ENCODE results near the gene HIPK2.
A peak's percentile ranks its signal among the peaks of the same experiment; 100 is the strongest.

The HIPK2 gene

GRCh38 chr7:139731802-139732470, 45.9 kb downstream of the HIPK2 start:
- Mint-ChIP-seq H3K36me3 (peaks cover 8% of the 10 kb centered on the region), H3K4me1 (peaks cover 33% of the 10 kb centered on the region), H3K4me3 (peak overlapping the region; percentile 49), H3K27me3 (no peaks in the 10 kb centered on the region), H3K27ac (peak overlapping the region; percentile 91), H3K9me3 (no peaks in the 10 kb centered on the region)
- ATAC-seq (ENCODE audit: low read depth) (no peak), DNase-seq (ENCODE audit: low spot score in 2 of 2) (no peak)

- H3K27ac Mint-ChIP-seq, result peak overlapping the region; percentile 91
- no peaks in the 10 kb centered on the region for H3K9me3 Mint-ChIP-seq
- no peaks in the 10 kb centered on the region for H3K27me3 Mint-ChIP-seq
- DNase-seq (ENCODE audit: low spot score in 2 of 2), result peak; percentile 35 to 62
- H3K4me3 Mint-ChIP-seq, result peak overlapping the region; percentile 49
- peaks cover 37% of the 10 kb centered on the region for H3K4me1 Mint-ChIP-seq
- peaks cover 11% of the 10 kb centered on the region for H3K36me3 Mint-ChIP-seq
- peak; percentile 95 for ATAC-seq (ENCODE audit: low read depth)
These were observed 46.8 kb downstream of the HIPK2 start for GRCh38 chr7:139730746-139731612.

- no peaks in the 10 kb centered on the region for H3K9me3 Mint-ChIP-seq
- DNase-seq (ENCODE audit: low spot score in 2 of 2), result no peak
- peaks cover 42% of the 10 kb centered on the region for H3K4me1 Mint-ChIP-seq
- no peak for ATAC-seq (ENCODE audit: low read depth)
- no peak overlapping the region for H3K4me3 Mint-ChIP-seq
- no peaks in the 10 kb centered on the region for H3K27me3 Mint-ChIP-seq
- H3K36me3 Mint-ChIP-seq, result peaks cover 11% of the 10 kb centered on the region
- peak overlapping the region; percentile 91 for H3K27ac Mint-ChIP-seq
These were observed 49.6 kb downstream of the HIPK2 start for GRCh38 chr7:139728203-139728602.

DNA sequence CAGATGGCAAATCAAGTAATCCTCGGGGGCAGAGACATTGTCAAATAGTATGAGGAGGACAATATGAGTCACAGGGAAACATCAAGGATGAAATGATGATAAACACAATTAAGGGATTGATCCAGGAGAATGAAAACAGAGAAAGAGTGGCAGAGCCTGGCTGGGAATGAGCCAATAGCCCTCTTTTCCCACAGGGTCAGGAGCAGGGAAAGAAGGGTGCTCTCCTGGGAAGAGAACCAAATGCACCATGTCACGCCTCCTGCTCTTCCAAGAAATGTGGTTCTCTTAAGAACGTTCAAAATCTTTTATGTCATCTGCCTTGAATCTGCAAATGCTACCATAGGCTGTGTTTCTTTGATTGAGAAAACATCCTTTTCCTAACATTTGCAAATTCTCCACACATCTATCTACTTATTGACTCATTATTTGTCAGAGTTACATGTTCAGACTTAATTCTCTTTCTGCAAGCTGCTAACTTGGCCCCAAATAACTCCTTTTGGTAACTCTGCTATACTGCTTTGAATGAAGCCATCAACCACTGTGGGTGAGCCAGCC, 50.6 kb downstream of the HIPK2 start:
- Mint-ChIP-seq H3K4me3 (no peak overlapping the region), H3K27ac (peak overlapping the region; percentile 91), H3K27me3 (no peaks in the 10 kb centered on the region), H3K9me3 (no peaks in the 10 kb centered on the region), H3K4me1 (peaks cover 40% of the 10 kb centered on the region), H3K36me3 (peaks cover 11% of the 10 kb centered on the region)
- DNase-seq (ENCODE audit: low spot score in 2 of 2) (no peak), ATAC-seq (ENCODE audit: low read depth) (no peak)

DNA sequence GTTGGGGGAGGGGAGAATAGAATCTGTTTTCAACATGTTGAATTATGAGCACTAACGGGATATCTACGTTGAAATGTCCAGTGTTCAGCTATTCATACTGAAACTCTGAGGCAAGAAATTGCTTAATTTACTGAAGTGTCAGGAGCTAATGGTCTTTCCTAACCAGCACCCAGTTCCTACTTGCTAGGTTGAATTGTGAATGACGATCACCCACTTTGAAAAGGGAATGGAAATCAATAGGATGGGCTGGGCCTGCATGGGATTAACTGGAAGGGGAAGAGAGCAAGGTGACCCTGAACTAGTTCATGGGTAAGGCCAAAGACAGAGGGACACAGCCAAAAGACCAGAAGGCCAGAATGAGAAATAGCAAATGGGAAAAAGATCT, 51.3 kb downstream of the HIPK2 start:
- no peak for ATAC-seq (ENCODE audit: low read depth)
- H3K4me3 Mint-ChIP-seq, result peak overlapping the region; percentile 36
- H3K27me3 Mint-ChIP-seq, result no peaks in the 10 kb centered on the region

GRCh38 chr7:139725858-139726484, 51.8 kb downstream of the HIPK2 start:
- Mint-ChIP-seq H3K27me3 (no peaks in the 10 kb centered on the region), H3K4me1 (peaks cover 30% of the 10 kb centered on the region), H3K36me3 (peaks cover 11% of the 10 kb centered on the region), H3K9me3 (no peaks in the 10 kb centered on the region), H3K27ac (peak overlapping the region; percentile 91), H3K4me3 (peak overlapping the region; percentile 69)
- DNase-seq (ENCODE audit: low spot score in 2 of 2) (no peak), ATAC-seq (ENCODE audit: low read depth) (peak; percentile 50)

More for the DNA sequence above, 51.3 kb downstream of the HIPK2 start:
- no peak for DNase-seq (ENCODE audit: low spot score in 2 of 2)
- peaks cover 11% of the 10 kb centered on the region for H3K36me3 Mint-ChIP-seq
- H3K27ac Mint-ChIP-seq, result peak overlapping the region; percentile 91
- H3K9me3 Mint-ChIP-seq, result no peaks in the 10 kb centered on the region
- H3K4me1 Mint-ChIP-seq, result peaks cover 35% of the 10 kb centered on the region

- H3K27ac Mint-ChIP-seq, result peak overlapping the region; percentile 91
- H3K36me3 Mint-ChIP-seq, result peaks cover 11% of the 10 kb centered on the region
- no peaks in the 10 kb centered on the region for H3K9me3 Mint-ChIP-seq
- DNase-seq (ENCODE audit: low spot score in 2 of 2) (peak; percentile 43 to 50), ATAC-seq (ENCODE audit: low read depth) (peak; percentile 79)
- peaks cover 30% of the 10 kb centered on the region for H3K4me1 Mint-ChIP-seq
- H3K27me3 Mint-ChIP-seq, result no peaks in the 10 kb centered on the region
- H3K4me3 Mint-ChIP-seq, result peak overlapping the region; percentile 59
These were observed 52.7 kb downstream of the HIPK2 start for GRCh38 chr7:139725077-139725476.

DNA sequence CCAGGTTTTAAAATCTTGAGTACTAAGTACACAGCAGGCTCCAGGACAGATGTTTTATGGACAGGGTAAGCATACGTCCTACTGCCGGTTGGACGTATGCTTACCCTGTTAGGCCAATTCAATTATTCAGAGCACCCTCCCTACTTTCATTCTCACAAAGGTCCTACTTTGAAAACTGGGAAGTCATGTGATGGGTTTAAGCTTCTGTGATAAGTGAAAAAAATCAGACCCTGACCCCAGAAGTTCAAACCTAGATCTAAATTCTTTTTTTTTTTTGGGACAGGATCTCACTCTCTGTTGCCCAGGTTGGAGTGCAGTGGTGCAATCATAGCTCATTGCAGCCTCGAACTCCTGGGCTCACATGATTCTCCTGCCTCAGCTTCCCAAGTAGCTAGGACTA, 55.2 kb downstream of the HIPK2 start:
- no peaks in the 10 kb centered on the region for H3K27me3 Mint-ChIP-seq
- no peak overlapping the region for H3K27ac Mint-ChIP-seq
- DNase-seq (ENCODE audit: low spot score in 2 of 2), result no peak
- H3K36me3 Mint-ChIP-seq, result peaks cover 3% of the 10 kb centered on the region
- ATAC-seq (ENCODE audit: low read depth), result no peak
- H3K4me3 Mint-ChIP-seq, result no peak overlapping the region
- no peaks in the 10 kb centered on the region for H3K9me3 Mint-ChIP-seq
- peaks cover 28% of the 10 kb centered on the region for H3K4me1 Mint-ChIP-seq

GRCh38 chr7:139721821-139722220, 56.0 kb downstream of the HIPK2 start:
- Mint-ChIP-seq H3K36me3 (peaks cover 3% of the 10 kb centered on the region), H3K4me3 (no peak overlapping the region), H3K27me3 (no peaks in the 10 kb centered on the region), H3K4me1 (peaks cover 21% of the 10 kb centered on the region), H3K27ac (no peak overlapping the region), H3K9me3 (no peaks in the 10 kb centered on the region)
- ATAC-seq (ENCODE audit: low read depth) (no peak), DNase-seq (ENCODE audit: low spot score in 2 of 2) (no peak)

- H3K36me3 Mint-ChIP-seq, result peaks cover 7% of the 10 kb centered on the region
- no peak overlapping the region for H3K4me3 Mint-ChIP-seq
- DNase-seq (ENCODE audit: low spot score in 2 of 2), result no peak
These were observed 56.4 kb downstream of the HIPK2 start for GRCh38 chr7:139721417-139721816.

GRCh38 chr7:139720705-139721231, 57.0 kb downstream of the HIPK2 start:
- H3K4me3 Mint-ChIP-seq, result no peak overlapping the region
- ATAC-seq (ENCODE audit: low read depth), result peak; percentile 19
- peaks cover 8% of the 10 kb centered on the region for H3K36me3 Mint-ChIP-seq
- no peak overlapping the region for H3K27ac Mint-ChIP-seq
- H3K9me3 Mint-ChIP-seq, result no peaks in the 10 kb centered on the region
- no peak for DNase-seq (ENCODE audit: low spot score in 2 of 2)
- peaks cover 12% of the 10 kb centered on the region for H3K4me1 Mint-ChIP-seq
- H3K27me3 Mint-ChIP-seq, result no peaks in the 10 kb centered on the region

More at GRCh38 chr7:139721417-139721816, 56.4 kb downstream of the HIPK2 start:
- Mint-ChIP-seq H3K27ac (no peak overlapping the region), H3K27me3 (no peaks in the 10 kb centered on the region), H3K9me3 (no peaks in the 10 kb centered on the region), H3K4me1 (peaks cover 17% of the 10 kb centered on the region)
- ATAC-seq (ENCODE audit: low read depth), result no peak

DNA sequence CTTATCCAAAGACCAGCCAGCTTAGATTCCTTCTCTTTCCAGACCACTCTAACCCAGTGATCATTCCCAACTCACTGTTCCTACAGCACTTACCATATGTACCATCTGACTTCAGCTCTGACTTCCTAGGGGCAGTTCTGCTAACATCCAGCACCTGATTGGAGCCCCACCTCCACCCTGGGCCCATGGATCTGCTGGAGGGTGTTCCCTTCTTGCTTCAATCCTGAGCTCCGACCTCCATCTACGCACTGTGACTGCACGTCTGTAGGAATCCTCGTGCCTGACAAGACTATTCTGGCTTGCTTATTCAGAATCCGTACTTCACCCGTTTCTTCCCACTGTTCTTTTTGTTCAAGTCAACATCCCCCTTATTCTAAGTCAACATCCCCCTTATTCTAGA, 57.6 kb downstream of the HIPK2 start:
- peaks cover 11% of the 10 kb centered on the region for H3K4me1 Mint-ChIP-seq
- H3K4me3 Mint-ChIP-seq, result no peak overlapping the region
- H3K9me3 Mint-ChIP-seq, result no peaks in the 10 kb centered on the region
- H3K36me3 Mint-ChIP-seq, result peaks cover 14% of the 10 kb centered on the region
- H3K27ac Mint-ChIP-seq, result no peak overlapping the region
- DNase-seq (ENCODE audit: low spot score in 2 of 2) (no peak), ATAC-seq (ENCODE audit: low read depth) (no peak)
- H3K27me3 Mint-ChIP-seq, result no peaks in the 10 kb centered on the region

DNA sequence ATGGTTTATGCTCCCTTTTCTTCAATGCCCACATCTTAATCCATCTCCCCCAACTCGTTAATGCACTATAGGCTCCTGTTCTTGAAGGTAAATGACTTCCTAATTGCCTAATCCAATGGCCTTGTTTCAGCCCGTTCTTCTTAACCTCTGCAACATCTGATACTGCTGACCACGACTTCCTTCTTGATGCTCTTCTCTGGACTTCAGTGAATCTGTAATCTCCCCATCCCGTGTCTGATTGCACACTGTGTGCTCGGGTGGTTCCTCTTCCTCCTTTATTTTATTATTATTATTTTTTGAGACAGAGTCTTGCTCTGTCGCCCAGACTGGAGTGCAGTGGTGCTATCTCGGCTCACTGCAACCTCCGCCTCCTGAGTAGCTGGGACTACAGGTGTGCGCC, 58.9 kb downstream of the HIPK2 start:
- Mint-ChIP-seq H3K27ac (no peak overlapping the region), H3K4me3 (no peak overlapping the region), H3K36me3 (peaks cover 16% of the 10 kb centered on the region), H3K27me3 (no peaks in the 10 kb centered on the region), H3K4me1 (peaks cover 14% of the 10 kb centered on the region), H3K9me3 (no peaks in the 10 kb centered on the region)
- ATAC-seq (ENCODE audit: low read depth), result peak; percentile 18
- DNase-seq (ENCODE audit: low spot score in 2 of 2), result no peak

DNA sequence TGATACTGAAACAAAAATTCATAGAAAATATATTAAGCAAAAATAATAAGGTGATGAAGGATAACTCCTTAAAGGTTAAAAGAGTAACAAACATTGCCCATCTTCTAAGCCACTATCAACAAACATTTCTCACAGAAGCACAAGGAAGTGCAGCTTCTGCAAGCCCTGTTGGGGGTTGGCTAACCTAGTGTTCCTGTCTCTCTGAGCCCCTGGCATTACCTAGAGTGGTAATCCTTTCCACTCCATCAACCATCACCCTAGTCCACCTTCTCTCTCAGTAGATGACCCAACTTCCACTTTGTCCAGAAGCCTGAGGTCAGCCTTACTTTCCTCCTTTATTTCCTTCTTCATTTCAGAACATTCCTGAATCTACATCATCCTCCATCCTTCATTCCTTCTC, 59.7 kb downstream of the HIPK2 start:
- peaks cover 15% of the 10 kb centered on the region for H3K4me1 Mint-ChIP-seq
- H3K9me3 Mint-ChIP-seq, result no peaks in the 10 kb centered on the region
- ATAC-seq (ENCODE audit: low read depth), result no peak
- H3K27me3 Mint-ChIP-seq, result no peaks in the 10 kb centered on the region
- no peak overlapping the region for H3K4me3 Mint-ChIP-seq
- no peak for DNase-seq (ENCODE audit: low spot score in 2 of 2)
- peaks cover 16% of the 10 kb centered on the region for H3K36me3 Mint-ChIP-seq
- H3K27ac Mint-ChIP-seq, result no peak overlapping the region
